GM23338 (cell line): ENCODE data around the gene PFKFB2. TPM values are rescaled to one million over a fixed set of nuclear protein-coding genes. Genes with fewer than 3 reads are reported as not detected.

Source experiments
- ATAC-seq: fragments of 200-7000 bp; cut with Tn5 transposase; 3 replicates; pipeline ENCODE4 v1.9.1; 2020
- DNase-seq: peaks from one replicate; pipeline ENCODE4 v3.0.0-alpha.2; 2015; ENCODE audit warnings: low spot score
- H2AFZ ChIP-seq: fragments of 200-600 bp; sonication (generic); 2 replicates; pipeline ENCODE4 v1.8.0; 2016; ENCODE audit warnings: antibody characterized with exemption, mild to moderate bottlenecking, moderate library complexity
- H3F3A ChIP-seq: fragments of 200-600 bp; sonication (generic); replicated peaks from 2 replicates; pipeline ENCODE4 v1.8.0; 2017; ENCODE audit warnings: antibody characterized with exemption, mixed run types, low read depth
- H3K27ac ChIP-seq: fragments of 200-600 bp; sonication (generic); 2 replicates; pipeline ENCODE4 v1.6.1; 2016; ENCODE audit warnings: low read depth
- H3K27me3 ChIP-seq: fragments of 200-600 bp; sonication (generic); 2 replicates; pipeline ENCODE4 v1.8.0; 2016; ENCODE audit warnings: mild to moderate bottlenecking, mixed run types, moderate library complexity; ENCODE audit not compliant: insufficient read depth
- H3K36me3 ChIP-seq: fragments of 200-600 bp; sonication (generic); 2 replicates; pipeline ENCODE4 v1.8.0; 2016; ENCODE audit warnings: mild to moderate bottlenecking; ENCODE audit not compliant: insufficient read depth
- H3K4me1 ChIP-seq: fragments of 200-600 bp; sonication (generic); 2 replicates; pipeline ENCODE4 v1.8.0; 2016; ENCODE audit warnings: mild to moderate bottlenecking, moderate library complexity; ENCODE audit not compliant: insufficient read depth
- H3K4me2 ChIP-seq: fragments of 200-600 bp; sonication (generic); 2 replicates; pipeline ENCODE4 v1.7.1; 2017; ENCODE audit warnings: mixed run types
- H3K4me3 ChIP-seq: fragments of 200-600 bp; sonication (generic); 2 replicates; pipeline ENCODE4 v1.6.1; 2016; ENCODE audit warnings: mixed run types
- H3K79me2 ChIP-seq: fragments of 200-600 bp; sonication (generic); replicated peaks from 2 replicates; pipeline ENCODE4 v1.8.0; 2017; ENCODE audit warnings: mild to moderate bottlenecking; ENCODE audit not compliant: insufficient read depth
- H3K9me2 ChIP-seq: fragments of 200-600 bp; sonication (generic); 2 replicates; pipeline ENCODE4 v1.8.0; 2017; ENCODE audit not compliant: insufficient read depth
- H4K20me1 ChIP-seq: fragments of 200-600 bp; sonication (generic); replicated peaks from 2 replicates; pipeline ENCODE4 v1.8.0; 2017; ENCODE audit warnings: mild to moderate bottlenecking; ENCODE audit not compliant: insufficient read depth
- H3K27ac Mint-ChIP-seq: 2 replicates; pipeline ENCODE4 v1.8.0; 2020; ENCODE audit warnings: inconsistent platforms, mild to moderate bottlenecking, moderate library complexity, mixed read lengths
- H3K27me3 Mint-ChIP-seq: 3 replicates; pipeline ENCODE4 v1.8.0; 2022; ENCODE audit warnings: low read depth, mild to moderate bottlenecking, moderate library complexity, mixed read lengths, inconsistent platforms; ENCODE audit not compliant: insufficient read depth, poor library complexity
- H3K36me3 Mint-ChIP-seq: 3 replicates; pipeline ENCODE4 v1.8.0; 2021; ENCODE audit warnings: low read depth, mild to moderate bottlenecking, inconsistent platforms, moderate library complexity, mixed read lengths
- H3K4me1 Mint-ChIP-seq: 3 replicates; pipeline ENCODE4 v1.8.0; 2020; ENCODE audit warnings: mild to moderate bottlenecking, inconsistent platforms, mixed read lengths
- H3K4me3 Mint-ChIP-seq: 3 replicates; pipeline ENCODE4 v1.8.0; 2021; ENCODE audit warnings: moderate library complexity, mild to moderate bottlenecking, inconsistent platforms, mixed read lengths
- H3K9me3 Mint-ChIP-seq: 3 replicates; pipeline ENCODE4 v1.8.0; 2020; ENCODE audit warnings: moderate library complexity, mild to moderate bottlenecking, inconsistent platforms, mixed read lengths
- CREB1 ChIP-seq: fragments of 250-450 bp; sonication (Bioruptor Pico); IDR thresholded peaks from 2 replicates; pipeline ENCODE4 v1.5.0; 2020; ENCODE audit warnings: low read depth, mild to moderate bottlenecking, moderate library complexity
- EZH2 ChIP-seq: fragments of 200-600 bp; sonication (generic); IDR thresholded peaks from one replicate; pipeline ENCODE4 v1.8.0; 2017; ENCODE audit warnings: antibody characterized with exemption, mild to moderate bottlenecking, low read depth; ENCODE audit not compliant: unreplicated experiment
- EZH2phosphoT487 ChIP-seq: fragments of 200-600 bp; sonication (generic); IDR thresholded peaks from one replicate; pipeline ENCODE4 v1.8.1; 2018; ENCODE audit warnings: antibody characterized with exemption; ENCODE audit not compliant: unreplicated experiment
- JUNB ChIP-seq: IDR thresholded peaks from one replicate; pipeline ENCODE4 v1.6.1; 2016; ENCODE audit warnings: antibody characterized with exemption; ENCODE audit not compliant: unreplicated experiment
- NANOG ChIP-seq: IDR thresholded peaks from 2 replicates; pipeline ENCODE4 v1.6.1; 2016; ENCODE audit warnings: antibody characterized with exemption, borderline replicate concordance
- POLR2AphosphoS5 ChIP-seq: IDR thresholded peaks from 2 replicates; pipeline ENCODE4 v1.6.1; 2016; ENCODE audit warnings: antibody characterized with exemption, low read depth
- STAT1 ChIP-seq: IDR thresholded peaks from one replicate; pipeline ENCODE4 v1.6.1; 2016; ENCODE audit warnings: antibody characterized with exemption; ENCODE audit not compliant: unreplicated experiment
- ZNF114 ChIP-seq: fragments of 250-450 bp; sonication (Bioruptor Pico); IDR thresholded peaks from 2 replicates; pipeline ENCODE4 v1.5.0; 2020; ENCODE audit warnings: mild to moderate bottlenecking, moderate library complexity
- ZNF331 ChIP-seq: fragments of 250-450 bp; sonication (Bioruptor Pico); IDR thresholded peaks from 2 replicates; pipeline ENCODE4 v1.5.0; 2020; ENCODE audit warnings: low read depth, mild to moderate bottlenecking, moderate library complexity
- polyA plus RNA-seq: library from polyadenylated mRNA; unstranded; fragments of >200 nt; fragmentation: Nextera tagmentation; extraction: Ambion mirVana; gene quantifications from 2 replicates; pipeline ENCODE4 v1.2.1, GENCODE V29; 2016
- total RNA-seq: library from RNA; depleted of rRNA; stranded (reverse); fragments of >200 nt; shearing (Covaris generic); gene quantifications from 2 replicates; pipeline ENCODE4 v1.2.3, GENCODE V29; 2014
- TF ChIP-seq, protein P1 (sequence below): IDR thresholded peaks from one replicate; pipeline ENCODE4 v1.6.1; 2018; ENCODE audit warnings: antibody characterized with exemption; ENCODE audit not compliant: unreplicated experiment
- TF ChIP-seq, protein P2 (sequence below): fragments of 250-450 bp; sonication (Bioruptor Pico); IDR thresholded peaks from 2 replicates; pipeline ENCODE4 v1.5.0; 2020; ENCODE audit warnings: mild to moderate bottlenecking, moderate library complexity
- TF ChIP-seq, protein P3 (sequence below): IDR thresholded peaks from 2 replicates; pipeline ENCODE4 v1.6.1; 2016; ENCODE audit warnings: antibody characterized with exemption
- TF ChIP-seq, protein P4 (sequence below), 2 experiments: fragments of 200-600 bp in 1 of 2; sonication (generic) in 1 of 2; conservative IDR thresholded peaks; 2 replicates each; pipeline versions ENCODE4 v1.5.1 to v1.6.1; 2016 to 2017; ENCODE audit warnings: antibody characterized with exemption in 2 of 2, low read depth in 2 of 2, mild to moderate bottlenecking in 2 of 2, moderate library complexity in 1 of 2

PFKFB2 gene
- total and polyA plus RNA-seq, 2 experiments from 2014 or later = 4.9 to 14.8 TPM

DNA sequence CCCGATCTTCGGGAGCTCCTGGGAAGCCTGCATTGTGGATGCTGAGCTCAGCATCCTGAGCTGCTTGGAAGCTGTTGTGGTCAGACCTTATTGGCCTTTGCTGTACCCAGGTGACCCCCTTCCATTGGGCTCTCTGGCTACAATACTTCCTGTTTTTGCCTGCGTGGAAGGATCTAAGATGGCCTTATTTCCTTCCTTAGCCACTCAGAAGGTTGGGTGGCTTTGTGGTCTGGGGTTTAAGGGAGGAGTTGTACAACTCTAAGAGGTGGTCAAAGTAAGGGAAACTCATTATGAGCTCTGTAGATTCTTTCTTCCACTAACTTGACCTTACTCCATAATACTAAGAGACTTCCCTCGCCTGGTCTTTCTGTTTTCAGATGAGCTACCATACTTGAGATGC lies 17.7 kb downstream of the PFKFB2 start:
- H3K9me2 ChIP-seq = no peaks in the 10 kb centered on the region
- no peaks in the 10 kb centered on the region for H3K27me3 Mint-ChIP-seq
- H3K9me3 Mint-ChIP-seq = no peaks in the 10 kb centered on the region
- no peak overlapping the region for H3K27ac ChIP-seq
- TF ChIP-seq EZH2 (no peak), POLR2AphosphoS5 (no peak), ZNF331 (CRISPR knock-in tag) (no peak), EZH2phosphoT487 (no peak), CREB1 (CRISPR knock-in tag) (no peak), NANOG (no peak), JUNB (no peak), STAT1 (no peak), ZNF114 (no peak)
- TF ChIP-seq, protein P1, sequence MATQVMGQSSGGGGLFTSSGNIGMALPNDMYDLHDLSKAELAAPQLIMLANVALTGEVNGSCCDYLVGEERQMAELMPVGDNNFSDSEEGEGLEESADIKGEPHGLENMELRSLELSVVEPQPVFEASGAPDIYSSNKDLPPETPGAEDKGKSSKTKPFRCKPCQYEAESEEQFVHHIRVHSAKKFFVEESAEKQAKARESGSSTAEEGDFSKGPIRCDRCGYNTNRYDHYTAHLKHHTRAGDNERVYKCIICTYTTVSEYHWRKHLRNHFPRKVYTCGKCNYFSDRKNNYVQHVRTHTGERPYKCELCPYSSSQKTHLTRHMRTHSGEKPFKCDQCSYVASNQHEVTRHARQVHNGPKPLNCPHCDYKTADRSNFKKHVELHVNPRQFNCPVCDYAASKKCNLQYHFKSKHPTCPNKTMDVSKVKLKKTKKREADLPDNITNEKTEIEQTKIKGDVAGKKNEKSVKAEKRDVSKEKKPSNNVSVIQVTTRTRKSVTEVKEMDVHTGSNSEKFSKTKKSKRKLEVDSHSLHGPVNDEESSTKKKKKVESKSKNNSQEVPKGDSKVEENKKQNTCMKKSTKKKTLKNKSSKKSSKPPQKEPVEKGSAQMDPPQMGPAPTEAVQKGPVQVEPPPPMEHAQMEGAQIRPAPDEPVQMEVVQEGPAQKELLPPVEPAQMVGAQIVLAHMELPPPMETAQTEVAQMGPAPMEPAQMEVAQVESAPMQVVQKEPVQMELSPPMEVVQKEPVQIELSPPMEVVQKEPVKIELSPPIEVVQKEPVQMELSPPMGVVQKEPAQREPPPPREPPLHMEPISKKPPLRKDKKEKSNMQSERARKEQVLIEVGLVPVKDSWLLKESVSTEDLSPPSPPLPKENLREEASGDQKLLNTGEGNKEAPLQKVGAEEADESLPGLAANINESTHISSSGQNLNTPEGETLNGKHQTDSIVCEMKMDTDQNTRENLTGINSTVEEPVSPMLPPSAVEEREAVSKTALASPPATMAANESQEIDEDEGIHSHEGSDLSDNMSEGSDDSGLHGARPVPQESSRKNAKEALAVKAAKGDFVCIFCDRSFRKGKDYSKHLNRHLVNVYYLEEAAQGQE = no peak
- TF ChIP-seq, protein P2, sequence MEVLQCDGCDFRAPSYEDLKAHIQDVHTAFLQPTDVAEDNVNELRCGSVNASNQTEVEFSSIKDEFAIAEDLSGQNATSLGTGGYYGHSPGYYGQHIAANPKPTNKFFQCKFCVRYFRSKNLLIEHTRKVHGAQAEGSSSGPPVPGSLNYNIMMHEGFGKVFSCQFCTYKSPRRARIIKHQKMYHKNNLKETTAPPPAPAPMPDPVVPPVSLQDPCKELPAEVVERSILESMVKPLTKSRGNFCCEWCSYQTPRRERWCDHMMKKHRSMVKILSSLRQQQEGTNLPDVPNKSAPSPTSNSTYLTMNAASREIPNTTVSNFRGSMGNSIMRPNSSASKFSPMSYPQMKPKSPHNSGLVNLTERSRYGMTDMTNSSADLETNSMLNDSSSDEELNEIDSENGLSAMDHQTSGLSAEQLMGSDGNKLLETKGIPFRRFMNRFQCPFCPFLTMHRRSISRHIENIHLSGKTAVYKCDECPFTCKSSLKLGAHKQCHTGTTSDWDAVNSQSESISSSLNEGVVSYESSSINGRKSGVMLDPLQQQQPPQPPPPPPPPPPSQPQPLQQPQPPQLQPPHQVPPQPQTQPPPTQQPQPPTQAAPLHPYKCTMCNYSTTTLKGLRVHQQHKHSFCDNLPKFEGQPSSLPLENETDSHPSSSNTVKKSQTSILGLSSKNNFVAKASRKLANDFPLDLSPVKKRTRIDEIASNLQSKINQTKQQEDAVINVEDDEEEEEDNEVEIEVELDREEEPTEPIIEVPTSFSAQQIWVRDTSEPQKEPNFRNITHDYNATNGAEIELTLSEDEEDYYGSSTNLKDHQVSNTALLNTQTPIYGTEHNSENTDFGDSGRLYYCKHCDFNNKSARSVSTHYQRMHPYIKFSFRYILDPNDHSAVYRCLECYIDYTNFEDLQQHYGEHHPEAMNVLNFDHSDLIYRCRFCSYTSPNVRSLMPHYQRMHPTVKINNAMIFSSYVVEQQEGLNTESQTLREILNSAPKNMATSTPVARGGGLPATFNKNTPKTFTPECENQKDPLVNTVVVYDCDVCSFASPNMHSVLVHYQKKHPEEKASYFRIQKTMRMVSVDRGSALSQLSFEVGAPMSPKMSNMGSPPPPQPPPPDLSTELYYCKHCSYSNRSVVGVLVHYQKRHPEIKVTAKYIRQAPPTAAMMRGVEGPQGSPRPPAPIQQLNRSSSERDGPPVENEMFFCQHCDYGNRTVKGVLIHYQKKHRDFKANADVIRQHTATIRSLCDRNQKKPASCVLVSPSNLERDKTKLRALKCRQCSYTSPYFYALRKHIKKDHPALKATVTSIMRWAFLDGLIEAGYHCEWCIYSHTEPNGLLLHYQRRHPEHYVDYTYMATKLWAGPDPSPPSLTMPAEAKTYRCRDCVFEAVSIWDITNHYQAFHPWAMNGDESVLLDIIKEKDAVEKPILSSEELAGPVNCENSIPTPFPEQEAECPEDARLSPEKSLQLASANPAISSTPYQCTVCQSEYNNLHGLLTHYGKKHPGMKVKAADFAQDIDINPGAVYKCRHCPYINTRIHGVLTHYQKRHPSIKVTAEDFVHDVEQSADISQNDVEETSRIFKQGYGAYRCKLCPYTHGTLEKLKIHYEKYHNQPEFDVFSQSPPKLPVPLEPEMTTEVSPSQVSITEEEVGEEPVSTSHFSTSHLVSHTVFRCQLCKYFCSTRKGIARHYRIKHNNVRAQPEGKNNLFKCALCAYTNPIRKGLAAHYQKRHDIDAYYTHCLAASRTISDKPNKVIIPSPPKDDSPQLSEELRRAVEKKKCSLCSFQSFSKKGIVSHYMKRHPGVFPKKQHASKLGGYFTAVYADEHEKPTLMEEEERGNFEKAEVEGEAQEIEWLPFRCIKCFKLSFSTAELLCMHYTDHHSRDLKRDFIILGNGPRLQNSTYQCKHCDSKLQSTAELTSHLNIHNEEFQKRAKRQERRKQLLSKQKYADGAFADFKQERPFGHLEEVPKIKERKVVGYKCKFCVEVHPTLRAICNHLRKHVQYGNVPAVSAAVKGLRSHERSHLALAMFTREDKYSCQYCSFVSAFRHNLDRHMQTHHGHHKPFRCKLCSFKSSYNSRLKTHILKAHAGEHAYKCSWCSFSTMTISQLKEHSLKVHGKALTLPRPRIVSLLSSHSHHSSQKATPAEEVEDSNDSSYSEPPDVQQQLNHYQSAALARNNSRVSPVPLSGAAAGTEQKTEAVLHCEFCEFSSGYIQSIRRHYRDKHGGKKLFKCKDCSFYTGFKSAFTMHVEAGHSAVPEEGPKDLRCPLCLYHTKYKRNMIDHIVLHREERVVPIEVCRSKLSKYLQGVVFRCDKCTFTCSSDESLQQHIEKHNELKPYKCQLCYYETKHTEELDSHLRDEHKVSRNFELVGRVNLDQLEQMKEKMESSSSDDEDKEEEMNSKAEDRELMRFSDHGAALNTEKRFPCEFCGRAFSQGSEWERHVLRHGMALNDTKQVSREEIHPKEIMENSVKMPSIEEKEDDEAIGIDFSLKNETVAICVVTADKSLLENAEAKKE (CRISPR knock-in tag) = no peak
- TF ChIP-seq, protein P3, sequence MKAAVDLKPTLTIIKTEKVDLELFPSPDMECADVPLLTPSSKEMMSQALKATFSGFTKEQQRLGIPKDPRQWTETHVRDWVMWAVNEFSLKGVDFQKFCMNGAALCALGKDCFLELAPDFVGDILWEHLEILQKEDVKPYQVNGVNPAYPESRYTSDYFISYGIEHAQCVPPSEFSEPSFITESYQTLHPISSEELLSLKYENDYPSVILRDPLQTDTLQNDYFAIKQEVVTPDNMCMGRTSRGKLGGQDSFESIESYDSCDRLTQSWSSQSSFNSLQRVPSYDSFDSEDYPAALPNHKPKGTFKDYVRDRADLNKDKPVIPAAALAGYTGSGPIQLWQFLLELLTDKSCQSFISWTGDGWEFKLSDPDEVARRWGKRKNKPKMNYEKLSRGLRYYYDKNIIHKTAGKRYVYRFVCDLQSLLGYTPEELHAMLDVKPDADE = no peak
- TF ChIP-seq, protein P4, sequence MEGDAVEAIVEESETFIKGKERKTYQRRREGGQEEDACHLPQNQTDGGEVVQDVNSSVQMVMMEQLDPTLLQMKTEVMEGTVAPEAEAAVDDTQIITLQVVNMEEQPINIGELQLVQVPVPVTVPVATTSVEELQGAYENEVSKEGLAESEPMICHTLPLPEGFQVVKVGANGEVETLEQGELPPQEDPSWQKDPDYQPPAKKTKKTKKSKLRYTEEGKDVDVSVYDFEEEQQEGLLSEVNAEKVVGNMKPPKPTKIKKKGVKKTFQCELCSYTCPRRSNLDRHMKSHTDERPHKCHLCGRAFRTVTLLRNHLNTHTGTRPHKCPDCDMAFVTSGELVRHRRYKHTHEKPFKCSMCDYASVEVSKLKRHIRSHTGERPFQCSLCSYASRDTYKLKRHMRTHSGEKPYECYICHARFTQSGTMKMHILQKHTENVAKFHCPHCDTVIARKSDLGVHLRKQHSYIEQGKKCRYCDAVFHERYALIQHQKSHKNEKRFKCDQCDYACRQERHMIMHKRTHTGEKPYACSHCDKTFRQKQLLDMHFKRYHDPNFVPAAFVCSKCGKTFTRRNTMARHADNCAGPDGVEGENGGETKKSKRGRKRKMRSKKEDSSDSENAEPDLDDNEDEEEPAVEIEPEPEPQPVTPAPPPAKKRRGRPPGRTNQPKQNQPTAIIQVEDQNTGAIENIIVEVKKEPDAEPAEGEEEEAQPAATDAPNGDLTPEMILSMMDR (conservative IDR thresholded peaks at IDR 0.05; ENCODE audit: low read depth in 2 of 2) = no peak
- H3K4me1 ChIP-seq = no peaks in the 10 kb centered on the region
- H3K36me3 Mint-ChIP-seq = peaks cover 14% of the 10 kb centered on the region
- H4K20me1 ChIP-seq = peaks cover 3% of the 10 kb centered on the region; the same call in 1 of the 2 replicates
- no peak overlapping the region for H3K4me2 ChIP-seq
- H3K36me3 ChIP-seq = peaks cover 4% of the 10 kb centered on the region; the same call in 1 of the 2 replicates
- no peaks in the 10 kb centered on the region for H3K4me1 Mint-ChIP-seq
- H3K4me3 Mint-ChIP-seq = no peak overlapping the region
- H3K4me3 ChIP-seq = no peak overlapping the region
- DNase-seq (no peak), ATAC-seq (no peak)
- no peak overlapping the region for H2AFZ ChIP-seq
- H3K79me2 ChIP-seq = no peaks in the 10 kb centered on the region
- no peak overlapping the region for H3K27ac Mint-ChIP-seq
- H3K27me3 ChIP-seq = no peaks in the 10 kb centered on the region
- H3F3A ChIP-seq = no peaks in the 10 kb centered on the region
